H1 (cell line): ENCODE results near the gene PRR19. TPM values are rescaled to one million over a fixed set of nuclear protein-coding genes. Genes with fewer than 3 reads are reported as not detected.

ENCODE experiments used
- CTCF ChIA-PET: fragments of 300-600 bp; sonication (Branson Sonifier 250); formaldehyde crosslinking; loops from one replicate; lab custom pipeline; 2021; ENCODE audit not compliant: partially characterized antibody; lab: Charles Lee
- POLR2A ChIA-PET: fragments of 300-600 bp; sonication (Branson Sonifier 250); formaldehyde crosslinking; loops from one replicate; lab custom pipeline; 2021; ENCODE audit warnings: inconsistent platforms; ENCODE audit not compliant: partially characterized antibody; lab: Charles Lee
- DNase-seq, 2 experiments: peaks; one replicate each; pipeline versions ENCODE4 v3.0.0 to v3.0.0-alpha.2; 2010 to 2022; ENCODE audit warnings: low spot score in 2 of 2, low read depth in 1 of 2, mixed read lengths in 1 of 2
- FAIRE-seq: peaks from 2 replicates; lab custom pipeline; 2011; peaks lifted over from hg19 to GRCh38; lab: Jason Lieb, UNC
- H2AFZ ChIP-seq: 2 replicates; pipeline ENCODE4 v1.8.1; 2012; ENCODE audit warnings: low read length, inconsistent platforms
- H2AK5ac ChIP-seq: 2 replicates; pipeline ENCODE4 v1.6.1; 2013; ENCODE audit warnings: low read depth, low read length
- H2BK120ac ChIP-seq: replicated peaks from 2 replicates; pipeline ENCODE3; 2013; ENCODE audit warnings: low read depth, low read length, inconsistent platforms
- H2BK12ac ChIP-seq: 2 replicates; pipeline ENCODE4 v1.6.1; 2013; ENCODE audit warnings: low read depth, low read length
- H2BK15ac ChIP-seq: 2 replicates; pipeline ENCODE4 v1.6.1; 2013; ENCODE audit warnings: low read length
- H2BK20ac ChIP-seq: 2 replicates; pipeline ENCODE4 v1.6.1; 2013; ENCODE audit warnings: low read length
- H2BK5ac ChIP-seq: 2 replicates; pipeline ENCODE4 v1.6.1; 2013; ENCODE audit warnings: low read depth, low read length
- H3K14ac ChIP-seq: 2 replicates; pipeline ENCODE4 v1.6.1; 2013; ENCODE audit warnings: inconsistent platforms; ENCODE audit not compliant: insufficient read length
- H3K18ac ChIP-seq: 2 replicates; pipeline ENCODE4 v1.6.1; 2013; ENCODE audit warnings: low read length; ENCODE audit errors: extremely low read depth
- H3K23ac ChIP-seq: 2 replicates; pipeline ENCODE4 v1.6.1; 2013; ENCODE audit warnings: inconsistent platforms; ENCODE audit not compliant: insufficient read length
- H3K23me2 ChIP-seq: 2 replicates; pipeline ENCODE4 v1.6.1; 2013; ENCODE audit warnings: low read depth, low read length
- H3K27ac ChIP-seq: 2 replicates; pipeline ENCODE4 v1.6.1; 2011; ENCODE audit warnings: low read depth, low read length, inconsistent platforms
- H3K27me3 ChIP-seq, 4 experiments: replicated peaks in 1 of 4; 1 replicate in 1 of 4; 2 replicates in 3 of 4; pipeline versions ENCODE4 v1.6.1 to v1.8.1; 2011 to 2013; ENCODE audit warnings: low read length in 3 of 4, mild to moderate bottlenecking in 3 of 4, inconsistent platforms in 2 of 4, mixed read lengths in 2 of 4, moderate library complexity in 1 of 4; ENCODE audit not compliant: control insufficient read depth in 3 of 4, insufficient read depth in 3 of 4; ENCODE audit errors: extremely low read depth in 1 of 4
- H3K36me3 ChIP-seq, 4 experiments: 2 replicates each; pipeline versions ENCODE4 v1.6.1 to v1.8.1; 2011 to 2013; ENCODE audit warnings: mild to moderate bottlenecking in 4 of 4, low read length in 3 of 4, moderate library complexity in 2 of 4, control low read depth in 1 of 4, inconsistent platforms in 1 of 4; ENCODE audit not compliant: insufficient read depth in 4 of 4, control insufficient read depth in 2 of 4
- H3K4ac ChIP-seq: replicated peaks from 2 replicates; pipeline ENCODE3; 2013; ENCODE audit warnings: low read length, low read depth, mixed read lengths, inconsistent platforms; ENCODE audit not compliant: insufficient read length
- H3K4me1 ChIP-seq, 4 experiments: replicated peaks in 1 of 4; 1 replicate in 1 of 4; 2 replicates in 3 of 4; pipeline versions ENCODE4 v1.6.1 to v1.8.1; 2011 to 2013; ENCODE audit warnings: low read length in 3 of 4, inconsistent platforms in 2 of 4, mixed read lengths in 1 of 4; ENCODE audit not compliant: insufficient read depth in 4 of 4, control insufficient read depth in 3 of 4
- H3K4me2 ChIP-seq, 2 experiments: 2 replicates each; pipeline versions ENCODE4 v1.6.1 to v1.8.1; 2011 to 2013; ENCODE audit warnings: low read depth in 2 of 2, low read length in 2 of 2, control low read depth in 1 of 2, inconsistent platforms in 1 of 2, mild to moderate bottlenecking in 1 of 2; ENCODE audit not compliant: insufficient read depth in 1 of 2
- H3K4me3 ChIP-seq, 4 experiments: fragments of 200-600, 300-600 bp in 1 of 4; sonication (generic), shearing (Covaris generic), sonication (Bioruptor Twin) in 1 of 4; 2 replicates each; pipeline versions ENCODE4 v1.5.1 to v1.8.1; 2011 to 2016; ENCODE audit warnings: low read length in 4 of 4, low read depth in 3 of 4, control low read depth in 2 of 4, inconsistent platforms in 2 of 4, mild to moderate bottlenecking in 2 of 4, mixed read lengths in 1 of 4, moderate library complexity in 1 of 4; ENCODE audit not compliant: insufficient read depth in 2 of 4; ENCODE audit errors: extremely low read depth in 1 of 4
- H3K56ac ChIP-seq: replicated peaks from 2 replicates; pipeline ENCODE3; 2013; ENCODE audit warnings: low read depth, mild to moderate bottlenecking, mixed read lengths, low read length, inconsistent platforms; ENCODE audit not compliant: insufficient read length
- H3K79me1 ChIP-seq: 2 replicates; pipeline ENCODE4 v1.6.1; 2013; ENCODE audit warnings: low read depth, low read length, control low read depth
- H3K79me2 ChIP-seq, 2 experiments: 2 replicates each; pipeline versions ENCODE4 v1.6.1 to v1.8.1; 2012 to 2013; ENCODE audit warnings: low read length in 2 of 2, mild to moderate bottlenecking in 2 of 2, inconsistent platforms in 1 of 2; ENCODE audit not compliant: insufficient read depth in 2 of 2, control insufficient read depth in 1 of 2
- H3K9ac ChIP-seq, 4 experiments: replicated peaks in 1 of 4; 1 replicate in 1 of 4; 2 replicates in 3 of 4; pipeline versions ENCODE4 v1.6.1 to v1.8.1; 2011 to 2013; ENCODE audit warnings: low read depth in 3 of 4, low read length in 3 of 4, control low read depth in 2 of 4, mild to moderate bottlenecking in 2 of 4, moderate library complexity in 2 of 4, inconsistent platforms in 1 of 4; ENCODE audit errors: extremely low read depth in 1 of 4
- H3K9me3 ChIP-seq, 2 experiments: 2 replicates each; pipeline versions ENCODE4 v1.6.1 to v1.8.1; 2012 to 2013; ENCODE audit warnings: mild to moderate bottlenecking in 2 of 2, moderate library complexity in 2 of 2, control low read depth in 1 of 2, inconsistent platforms in 1 of 2, low read depth in 1 of 2, low read length in 1 of 2, mixed read lengths in 1 of 2; ENCODE audit not compliant: insufficient read depth in 2 of 2
- H4K20me1 ChIP-seq, 2 experiments: replicated peaks in 1 of 2; 2 replicates each; pipeline versions ENCODE3 to v1.8.1; 2011 to 2013; ENCODE audit warnings: inconsistent platforms in 2 of 2, low read length in 2 of 2, mild to moderate bottlenecking in 1 of 2; ENCODE audit not compliant: insufficient read depth in 2 of 2, control insufficient read depth in 1 of 2
- H4K5ac ChIP-seq: 2 replicates; pipeline ENCODE4 v1.6.1; 2013; ENCODE audit warnings: low read length, low read depth, mixed read lengths, inconsistent platforms; ENCODE audit not compliant: insufficient read length
- H4K8ac ChIP-seq: 2 replicates; pipeline ENCODE4 v1.8.0; 2013; ENCODE audit warnings: mild to moderate bottlenecking, moderate library complexity, low read length, inconsistent platforms; ENCODE audit not compliant: insufficient read depth; ENCODE audit errors: extremely low read depth
- H4K91ac ChIP-seq: replicated peaks from 2 replicates; pipeline ENCODE3; 2013; ENCODE audit warnings: low read length, mixed read lengths, inconsistent platforms; ENCODE audit not compliant: insufficient read length
- CBX5 ChIP-seq: fragments of 300-800, 300-1000 bp; sonication (generic); IDR thresholded peaks from 2 replicates; pipeline ENCODE4 v1.7.1; 2016; ENCODE audit warnings: antibody characterized with exemption, low read length, low read depth
- CHD2 ChIP-seq: IDR thresholded peaks from 2 replicates; pipeline ENCODE4 v1.6.1; 2012; ENCODE audit warnings: low read length, improper control_type of control experiment
- JUN ChIP-seq: IDR thresholded peaks from 2 replicates; pipeline ENCODE4 v1.6.1; 2011; ENCODE audit warnings: low read depth, mild to moderate bottlenecking, improper control_type of control experiment, low read length
- KDM5A ChIP-seq: fragments of 200-600 bp; IDR thresholded peaks from 2 replicates; pipeline ENCODE4 v1.7.1; 2012; ENCODE audit warnings: mild to moderate bottlenecking, low read length, inconsistent platforms, mixed read lengths
- NRF1 ChIP-seq: IDR thresholded peaks from 2 replicates; pipeline ENCODE4 v1.6.1; 2011; ENCODE audit warnings: mild to moderate bottlenecking, low read depth, low read length, improper control_type of control experiment
- RAD21 ChIP-seq, 2 experiments: IDR thresholded peaks in 1 of 2; conservative IDR thresholded peaks in 1 of 2; 2 replicates each; pipeline ENCODE4 v1.6.1; 2011; ENCODE audit warnings: low read depth in 2 of 2, low read length in 2 of 2, improper control_type of control experiment in 1 of 2, inconsistent platforms in 1 of 2, mild to moderate bottlenecking in 1 of 2, moderate library complexity in 1 of 2
- USF2 ChIP-seq: IDR thresholded peaks from 2 replicates; pipeline ENCODE4 v1.6.1; 2011; ENCODE audit warnings: low read length, improper control_type of control experiment
- ZNF274 ChIP-seq: IDR thresholded peaks from 2 replicates; pipeline ENCODE4 v1.7.0; 2012; ENCODE audit warnings: low read length, borderline replicate concordance; ENCODE audit errors: extremely low read depth
- WGBS, 2 experiments: shearing (Covaris generic) in 1 of 2; methylation state at CpG; one replicate each; pipeline versions ENCODE4 v1.1.6 to v1.1.7; 2013 to 2015; ENCODE audit warnings: low lambda C conversion rate in 2 of 2, mixed read lengths in 2 of 2, inconsistent platforms in 1 of 2, low coverage in 1 of 2, missing lambda C conversion rate in 1 of 2; ENCODE audit not compliant: insufficient replicate concordance in 2 of 2, insufficient coverage in 1 of 2, insufficient read length in 1 of 2; ENCODE audit errors: extremely low coverage in 1 of 2, missing lambda C conversion rate in 1 of 2; 5-methylcytosine and 5-hydroxymethylcytosine counted together
- polyA plus RNA-seq, 7 experiments: library from polyadenylated mRNA; depleted of rRNA in 3 of 7; stranded (reverse) in 5 of 7; unstranded in 2 of 7; fragments of >200 nt in 5 of 7; fragments of 200-250 nt in 2 of 7; gene quantifications; 1 replicate in 5 of 7; 2 replicates in 1 of 7; 4 replicates in 1 of 7; pipeline versions ENCODE4 v1.2.1 to v1.2.3, GENCODE V29; 2011 to 2013; ENCODE audit warnings: missing spikeins in 2 of 7, mixed read lengths in 2 of 7
- total RNA-seq: library from RNA; stranded (reverse); fragmentation: NEBNext Ultra II Directional; extraction: Animal tissue kit (Norgen Biotek cat#: 25700); gene quantifications from 2 replicates; pipeline ENCODE4 v1.2.1, GENCODE V29; 2021

PRR19 gene
- total and polyA plus RNA-seq, 2 of the 8 experiments (the other 6 are each of a cell fraction or from before 2014, with no cell fraction given), result 7.2 to 7.5 TPM

- peak overlapping the region; percentile 66; the same call in 1 of the 2 replicates for H2BK5ac ChIP-seq
- peaks cover 11% of the 10 kb centered on the region for H3K79me1 ChIP-seq
- peaks cover 28% of the 10 kb centered on the region for H3K23me2 ChIP-seq
- H2BK20ac ChIP-seq, result no peak overlapping the region
- peak overlapping the region; percentile 72 for H4K8ac ChIP-seq
- H4K5ac ChIP-seq, result peak overlapping the region; percentile 57
- H4K20me1 ChIP-seq, result peaks cover 0 to 10% of the 10 kb centered on the region in 2 experiments
- peak overlapping the region; percentile 56 to 81 (median 74) for H3K4me3 ChIP-seq
- no peak overlapping the region; a peak in 1 of 7 replicates for H3K9ac ChIP-seq
- no peak overlapping the region for H3K27ac ChIP-seq
- DNase-seq, result peak in 1 of 2 experiments; percentile 95
- POLR2A ChIA-PET, result interaction anchor here (0.6 to 6.5 kb wide), 16 partner anchors 9 to 204 kb away, joined by 3 to 68 read pairs (median 5); partner anchors contain the start of genes CIC, ERF, GSK3A and PAFAH1B3
- FAIRE-seq, result no peak
- no peak overlapping the region for H3K14ac ChIP-seq
- H2BK12ac ChIP-seq, result peak overlapping the region; percentile 27; the same call in 1 of the 2 replicates
- H3K56ac ChIP-seq, result peak overlapping the region; percentile 26
- H3K36me3 ChIP-seq, result no peaks in the 10 kb centered on the region
- H3K27me3 ChIP-seq, result no peaks in the 10 kb centered on the region
- no peak overlapping the region for H2BK120ac ChIP-seq
- no peak overlapping the region for H2BK15ac ChIP-seq
- H3K9me3 ChIP-seq, result no peaks in the 10 kb centered on the region
- no peak overlapping the region for H4K91ac ChIP-seq
- H2AK5ac ChIP-seq, result no peak overlapping the region
- H3K79me2 ChIP-seq, result peaks cover 0 to 10% of the 10 kb centered on the region in 2 experiments; a peak in 2 of 4 replicates
- no peak overlapping the region; the same call in 1 of the 2 replicates for H3K18ac ChIP-seq
- peak overlapping the region; percentile 81 to 96 for H3K4me2 ChIP-seq
- H3K4ac ChIP-seq, result no peak overlapping the region
- H3K4me1 ChIP-seq, result peaks cover 9 to 40% (median 23%) of the 10 kb centered on the region in 4 experiments
- no peak overlapping the region for H2AFZ ChIP-seq
- no peak overlapping the region for H3K23ac ChIP-seq
- CTCF ChIA-PET, result interaction anchor here (0.5 to 7.4 kb wide), 27 partner anchors 10 to 374 kb away, joined by 3 to 260 read pairs (median 5); partner anchors contain the start of genes CIC, ERF, GSK3A and POU2F2
- 2% methylated on average over 49 of the region's 89 CpGs; no CpG with 5 or more reads in 1 of the 2 experiments for WGBS, 2 experiments
- TF ChIP-seq JUN (no peak), NRF1 (peak; percentile 85), RAD21 (IDR thresholded peaks at IDR 0.05 in 1 of 2, conservative IDR thresholded peaks at IDR 0.05 in 1 of 2; ENCODE audit: low read depth in 2 of 2, low read length in 2 of 2) (peak; percentile 85 to 88), USF2 (no peak), ZNF274 (no peak), CBX5 (no peak), CHD2 (no peak), KDM5A (no peak)
These were observed 21.8 kb upstream of the PRR19 start for GRCh38 chr19:42279902-42280814.
